Measurements from ENCODE around the gene PTPRG.

DNA sequence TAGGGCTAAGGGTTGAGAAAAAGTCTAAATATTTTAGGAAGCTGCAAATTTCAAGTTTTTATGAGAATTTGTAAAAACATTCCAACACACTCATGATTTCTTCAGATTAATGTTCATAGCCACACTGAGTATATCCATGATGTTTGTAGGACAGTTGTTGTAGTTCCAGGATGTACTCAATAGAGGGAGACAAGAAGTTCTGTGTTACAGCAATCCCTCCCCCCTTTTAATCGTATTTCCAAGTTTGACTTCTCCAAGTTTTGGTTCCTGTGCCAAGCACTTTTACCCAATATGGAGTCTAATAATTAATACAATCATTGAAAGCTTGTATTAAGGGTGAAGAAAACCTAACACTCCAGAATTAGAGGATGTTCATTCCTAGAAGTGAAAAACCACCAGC lies 668.5 kb downstream of the PTPRG start:
- TF ChIP-seq, protein P1, sequence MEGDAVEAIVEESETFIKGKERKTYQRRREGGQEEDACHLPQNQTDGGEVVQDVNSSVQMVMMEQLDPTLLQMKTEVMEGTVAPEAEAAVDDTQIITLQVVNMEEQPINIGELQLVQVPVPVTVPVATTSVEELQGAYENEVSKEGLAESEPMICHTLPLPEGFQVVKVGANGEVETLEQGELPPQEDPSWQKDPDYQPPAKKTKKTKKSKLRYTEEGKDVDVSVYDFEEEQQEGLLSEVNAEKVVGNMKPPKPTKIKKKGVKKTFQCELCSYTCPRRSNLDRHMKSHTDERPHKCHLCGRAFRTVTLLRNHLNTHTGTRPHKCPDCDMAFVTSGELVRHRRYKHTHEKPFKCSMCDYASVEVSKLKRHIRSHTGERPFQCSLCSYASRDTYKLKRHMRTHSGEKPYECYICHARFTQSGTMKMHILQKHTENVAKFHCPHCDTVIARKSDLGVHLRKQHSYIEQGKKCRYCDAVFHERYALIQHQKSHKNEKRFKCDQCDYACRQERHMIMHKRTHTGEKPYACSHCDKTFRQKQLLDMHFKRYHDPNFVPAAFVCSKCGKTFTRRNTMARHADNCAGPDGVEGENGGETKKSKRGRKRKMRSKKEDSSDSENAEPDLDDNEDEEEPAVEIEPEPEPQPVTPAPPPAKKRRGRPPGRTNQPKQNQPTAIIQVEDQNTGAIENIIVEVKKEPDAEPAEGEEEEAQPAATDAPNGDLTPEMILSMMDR (conservative IDR thresholded peaks at IDR 0.05 in 1 of 2, IDR thresholded peaks at IDR 0.05 in 1 of 2; ENCODE audit: low read depth in 1 of 2, low read length in 2 of 2): peak; percentile 13 to 46
- no peak for TF ChIP-seq EZH2 (IDR thresholded peaks at IDR 0.05; ENCODE audit: low read length, missing control alignments)
